ENCODE results near the gene ITPRIP.

DNA sequence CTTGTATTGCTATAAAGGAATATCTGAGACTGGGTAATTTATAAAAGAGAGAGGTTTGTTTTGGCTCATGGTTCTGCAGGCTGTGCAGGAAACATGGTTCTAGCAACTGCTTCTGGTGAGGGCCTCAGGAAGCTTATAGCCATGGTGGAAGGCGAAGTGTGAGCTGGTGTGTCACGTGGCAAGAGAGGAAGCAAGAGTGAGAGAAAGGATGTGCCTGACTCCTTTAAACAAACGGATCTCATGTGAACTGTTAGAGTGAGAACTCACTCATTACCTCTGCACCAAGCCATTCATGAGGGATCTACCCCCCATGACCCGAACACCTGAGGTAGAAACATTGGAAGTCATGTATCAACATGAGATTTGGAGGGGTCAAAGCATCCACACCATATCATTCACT is 7.7 kb upstream of the ITPRIP start:
- TF ChIP-seq JUND (IDR thresholded peaks at IDR 0.05): no peak
- no peak for TF ChIP-seq CTCF (IDR thresholded peaks at IDR 0.05; ENCODE audit: low read depth, low read length, missing input control)
- no peak for TF ChIP-seq ZBTB33 (IDR thresholded peaks at IDR 0.05)
- TF ChIP-seq TAF1 (conservative IDR thresholded peaks at IDR 0.05): no peak
- TF ChIP-seq GABPA (IDR thresholded peaks at IDR 0.05 in 1 of 2, conservative IDR thresholded peaks at IDR 0.05 in 1 of 2): no peak
- no peak for TF ChIP-seq ATF3 (IDR thresholded peaks at IDR 0.05)
- no peak for TF ChIP-seq YY1 (IDR thresholded peaks at IDR 0.05)
- TF ChIP-seq, protein P1, sequence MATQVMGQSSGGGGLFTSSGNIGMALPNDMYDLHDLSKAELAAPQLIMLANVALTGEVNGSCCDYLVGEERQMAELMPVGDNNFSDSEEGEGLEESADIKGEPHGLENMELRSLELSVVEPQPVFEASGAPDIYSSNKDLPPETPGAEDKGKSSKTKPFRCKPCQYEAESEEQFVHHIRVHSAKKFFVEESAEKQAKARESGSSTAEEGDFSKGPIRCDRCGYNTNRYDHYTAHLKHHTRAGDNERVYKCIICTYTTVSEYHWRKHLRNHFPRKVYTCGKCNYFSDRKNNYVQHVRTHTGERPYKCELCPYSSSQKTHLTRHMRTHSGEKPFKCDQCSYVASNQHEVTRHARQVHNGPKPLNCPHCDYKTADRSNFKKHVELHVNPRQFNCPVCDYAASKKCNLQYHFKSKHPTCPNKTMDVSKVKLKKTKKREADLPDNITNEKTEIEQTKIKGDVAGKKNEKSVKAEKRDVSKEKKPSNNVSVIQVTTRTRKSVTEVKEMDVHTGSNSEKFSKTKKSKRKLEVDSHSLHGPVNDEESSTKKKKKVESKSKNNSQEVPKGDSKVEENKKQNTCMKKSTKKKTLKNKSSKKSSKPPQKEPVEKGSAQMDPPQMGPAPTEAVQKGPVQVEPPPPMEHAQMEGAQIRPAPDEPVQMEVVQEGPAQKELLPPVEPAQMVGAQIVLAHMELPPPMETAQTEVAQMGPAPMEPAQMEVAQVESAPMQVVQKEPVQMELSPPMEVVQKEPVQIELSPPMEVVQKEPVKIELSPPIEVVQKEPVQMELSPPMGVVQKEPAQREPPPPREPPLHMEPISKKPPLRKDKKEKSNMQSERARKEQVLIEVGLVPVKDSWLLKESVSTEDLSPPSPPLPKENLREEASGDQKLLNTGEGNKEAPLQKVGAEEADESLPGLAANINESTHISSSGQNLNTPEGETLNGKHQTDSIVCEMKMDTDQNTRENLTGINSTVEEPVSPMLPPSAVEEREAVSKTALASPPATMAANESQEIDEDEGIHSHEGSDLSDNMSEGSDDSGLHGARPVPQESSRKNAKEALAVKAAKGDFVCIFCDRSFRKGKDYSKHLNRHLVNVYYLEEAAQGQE (IDR thresholded peaks at IDR 0.05): no peak
